ENCODE data around the gene MICAL2. TPM values are rescaled to one million over a fixed set of nuclear protein-coding genes. Genes with fewer than 3 reads are reported as not detected.
A peak's percentile ranks its signal among the peaks of the same experiment; 100 is the strongest.

The MICAL2 gene
- total RNA-seq, 1 donor: 156 TPM

- no peak for DNase-seq (ENCODE audit: insufficient read length, low spot score, missing footprints)
- no peaks in the 10 kb centered on the region for H3K27me3 ChIP-seq (ENCODE audit: insufficient read depth, low read length)
- H3K4me1 ChIP-seq (ENCODE audit: insufficient read depth, low read length): peaks cover 81% of the 10 kb centered on the region
- H2AFZ ChIP-seq (ENCODE audit: low read length): no peak overlapping the region
- H3K36me3 ChIP-seq (ENCODE audit: insufficient read depth, low read length): peaks cover 44% of the 10 kb centered on the region
- no peak for TF ChIP-seq CTCF (IDR thresholded peaks at IDR 0.05; ENCODE audit: extremely low read depth, low read depth, low read length)
- no peaks in the 10 kb centered on the region for H3K9me3 ChIP-seq (ENCODE audit: low read depth, low read length)
- no peaks in the 10 kb centered on the region for H4K20me1 ChIP-seq (ENCODE audit: insufficient read depth, low read length)
- H3K4me2 ChIP-seq (ENCODE audit: insufficient read depth, low read length): peak overlapping the region; percentile 40
- H3K27ac ChIP-seq (ENCODE audit: low read depth, low read length): peak overlapping the region; percentile 96
- no peak overlapping the region for H3K4me3 ChIP-seq (ENCODE audit: insufficient read depth, low read length)
- H3K79me2 ChIP-seq (ENCODE audit: insufficient read depth, low read length): peaks cover 67% of the 10 kb centered on the region
These were observed 73.6 kb downstream of the MICAL2 start for GRCh38 chr11:12183827-12184620.

- Histone ChIP-seq H3K4me3 (ENCODE audit: insufficient read depth, low read length) (no peak overlapping the region), H3K27ac (ENCODE audit: low read depth, low read length) (peak overlapping the region; percentile 96), H2AFZ (ENCODE audit: low read length) (no peak overlapping the region), H4K20me1 (ENCODE audit: insufficient read depth, low read length) (no peaks in the 10 kb centered on the region), H3K9me3 (ENCODE audit: low read depth, low read length) (no peaks in the 10 kb centered on the region), H3K4me2 (ENCODE audit: insufficient read depth, low read length) (no peak overlapping the region), H3K36me3 (ENCODE audit: insufficient read depth, low read length) (peaks cover 47% of the 10 kb centered on the region), H3K4me1 (ENCODE audit: insufficient read depth, low read length) (peaks cover 78% of the 10 kb centered on the region), H3K79me2 (ENCODE audit: insufficient read depth, low read length) (peaks cover 67% of the 10 kb centered on the region), H3K27me3 (ENCODE audit: insufficient read depth, low read length) (no peaks in the 10 kb centered on the region)
- DNase-seq (ENCODE audit: insufficient read length, low spot score, missing footprints): no peak
- TF ChIP-seq CTCF (IDR thresholded peaks at IDR 0.05; ENCODE audit: extremely low read depth, low read depth, low read length): no peak
These were observed 74.3 kb downstream of the MICAL2 start for GRCh38 chr11:12184699-12185098.

- Histone ChIP-seq H3K4me2 (ENCODE audit: insufficient read depth, low read length) (no peak overlapping the region), H3K4me3 (ENCODE audit: insufficient read depth, low read length) (no peak overlapping the region), H3K36me3 (ENCODE audit: insufficient read depth, low read length) (peaks cover 52% of the 10 kb centered on the region), H3K9me3 (ENCODE audit: low read depth, low read length) (no peaks in the 10 kb centered on the region), H4K20me1 (ENCODE audit: insufficient read depth, low read length) (no peaks in the 10 kb centered on the region), H3K4me1 (ENCODE audit: insufficient read depth, low read length) (peaks cover 73% of the 10 kb centered on the region), H3K27me3 (ENCODE audit: insufficient read depth, low read length) (no peaks in the 10 kb centered on the region), H3K79me2 (ENCODE audit: insufficient read depth, low read length) (peaks cover 69% of the 10 kb centered on the region), H3K27ac (ENCODE audit: low read depth, low read length) (peak overlapping the region; percentile 88), H2AFZ (ENCODE audit: low read length) (no peak overlapping the region)
- DNase-seq (ENCODE audit: insufficient read length, low spot score, missing footprints): no peak
- TF ChIP-seq CTCF (IDR thresholded peaks at IDR 0.05; ENCODE audit: extremely low read depth, low read depth, low read length): no peak
These were observed 74.8 kb downstream of the MICAL2 start for GRCh38 chr11:12185106-12185690.

GRCh38 chr11:12185914-12186313 lies 75.5 kb downstream of the MICAL2 start:
- peak; percentile 80 for DNase-seq (ENCODE audit: insufficient read length, low spot score, missing footprints)
- no peaks in the 10 kb centered on the region for H3K27me3 ChIP-seq (ENCODE audit: insufficient read depth, low read length)
- TF ChIP-seq CTCF (IDR thresholded peaks at IDR 0.05; ENCODE audit: extremely low read depth, low read depth, low read length): no peak
- peaks cover 68% of the 10 kb centered on the region for H3K4me1 ChIP-seq (ENCODE audit: insufficient read depth, low read length)
- peaks cover 56% of the 10 kb centered on the region for H3K36me3 ChIP-seq (ENCODE audit: insufficient read depth, low read length)
- H3K79me2 ChIP-seq (ENCODE audit: insufficient read depth, low read length): peaks cover 72% of the 10 kb centered on the region
- H4K20me1 ChIP-seq (ENCODE audit: insufficient read depth, low read length): no peaks in the 10 kb centered on the region
- no peak overlapping the region for H3K4me3 ChIP-seq (ENCODE audit: insufficient read depth, low read length)
- H2AFZ ChIP-seq (ENCODE audit: low read length): no peak overlapping the region
- no peak overlapping the region for H3K4me2 ChIP-seq (ENCODE audit: insufficient read depth, low read length)
- peak overlapping the region; percentile 88 for H3K27ac ChIP-seq (ENCODE audit: low read depth, low read length)
- no peaks in the 10 kb centered on the region for H3K9me3 ChIP-seq (ENCODE audit: low read depth, low read length)

Data from osteoblast (primary cell).